ENCODE measurements around the gene SH3BGR.

- TF ChIP-seq CTCF (IDR thresholded peaks at IDR 0.05) (no peak), POLR2A (IDR thresholded peaks at IDR 0.05) (no peak), EP300 (IDR thresholded peaks at IDR 0.05) (no peak), POLR2AphosphoS5 (IDR thresholded peaks at IDR 0.05) (no peak)
Measured at GRCh38 chr21:39472786-39473185, 21.0 kb downstream of the SH3BGR start.

Measured in upper lobe of left lung (tissue), 4 donors.